Fibroblast of the conjunctiva (primary cell): ENCODE measurements around the gene ADAT3.
A peak's percentile ranks its signal among the peaks of the same experiment; 100 is the strongest.

Source experiments
- DNase-seq: peaks from one replicate; pipeline ENCODE4 v3.0.0-alpha.2; 2010; ENCODE audit warnings: low read depth

The ADAT3 gene

DNA sequence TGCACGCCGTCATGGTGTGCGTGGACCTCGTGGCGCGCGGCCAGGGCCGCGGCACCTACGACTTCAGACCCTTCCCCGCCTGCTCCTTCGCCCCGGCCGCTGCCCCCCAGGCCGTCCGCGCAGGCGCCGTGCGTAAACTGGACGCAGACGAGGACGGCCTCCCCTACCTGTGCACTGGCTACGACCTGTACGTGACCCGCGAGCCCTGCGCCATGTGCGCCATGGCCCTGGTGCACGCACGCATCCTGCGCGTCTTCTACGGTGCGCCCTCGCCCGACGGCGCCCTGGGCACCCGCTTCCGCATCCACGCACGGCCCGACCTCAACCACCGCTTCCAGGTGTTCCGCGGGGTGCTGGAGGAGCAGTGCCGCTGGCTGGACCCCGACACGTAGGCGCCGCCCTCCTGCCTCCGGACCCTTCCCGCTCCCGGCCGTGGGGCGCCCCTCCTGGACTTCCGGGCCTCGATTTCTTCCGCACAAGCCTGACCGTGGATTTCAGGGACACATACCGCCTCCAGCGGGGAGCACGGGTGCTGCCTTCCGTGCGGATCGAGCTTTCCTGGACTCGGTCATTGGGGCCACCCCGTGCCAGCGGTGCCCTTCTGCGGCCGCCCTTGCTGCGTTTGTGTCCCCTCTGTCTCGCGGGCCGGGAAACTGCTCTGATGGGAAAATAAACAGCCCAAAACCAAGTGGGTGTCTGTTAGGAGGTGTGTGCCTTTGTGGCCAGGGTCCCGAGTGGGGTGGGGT, 7.7 kb downstream of the ADAT3 start:
- DNase-seq: no peak

DNA sequence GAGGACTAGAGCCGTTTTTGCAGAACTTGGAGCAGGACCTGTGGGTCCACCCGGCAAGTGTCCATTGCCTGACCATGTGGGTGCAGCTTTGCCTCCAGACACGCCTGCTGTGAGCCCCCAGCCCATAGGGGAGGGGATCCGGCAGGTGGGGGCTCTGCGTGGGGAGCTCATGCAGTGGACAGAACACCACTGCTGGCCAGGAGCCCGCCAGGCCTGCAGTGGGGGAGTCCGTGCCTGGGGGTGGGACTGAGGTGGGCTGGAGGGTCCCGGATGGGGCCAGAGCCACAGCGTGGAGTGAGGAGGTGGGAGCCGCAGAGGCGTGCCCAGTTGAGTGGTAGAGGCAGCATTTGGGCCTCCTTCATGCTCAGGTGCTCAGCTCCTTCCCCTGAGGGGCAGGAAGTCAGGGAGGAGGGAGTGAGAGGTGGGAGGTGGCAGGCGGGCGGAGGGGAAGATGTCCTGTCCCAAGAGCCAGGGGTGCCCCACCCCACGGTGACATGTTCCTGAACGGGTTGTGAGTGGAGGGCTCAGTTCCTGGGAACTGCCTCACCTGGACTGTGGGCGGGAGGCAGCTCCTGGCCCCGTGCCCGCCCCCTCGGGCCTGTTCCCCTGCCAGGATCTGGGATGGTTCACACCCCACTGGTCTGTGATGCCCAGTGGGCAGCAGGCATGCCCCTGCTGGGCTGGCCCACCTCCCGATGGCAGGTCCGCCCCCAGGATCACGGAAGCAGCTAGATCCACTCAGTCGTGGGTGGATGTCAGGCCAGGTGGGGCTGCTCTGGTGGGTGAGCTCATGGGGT, 8.8 kb downstream of the ADAT3 start:
- no peak for DNase-seq

DNA sequence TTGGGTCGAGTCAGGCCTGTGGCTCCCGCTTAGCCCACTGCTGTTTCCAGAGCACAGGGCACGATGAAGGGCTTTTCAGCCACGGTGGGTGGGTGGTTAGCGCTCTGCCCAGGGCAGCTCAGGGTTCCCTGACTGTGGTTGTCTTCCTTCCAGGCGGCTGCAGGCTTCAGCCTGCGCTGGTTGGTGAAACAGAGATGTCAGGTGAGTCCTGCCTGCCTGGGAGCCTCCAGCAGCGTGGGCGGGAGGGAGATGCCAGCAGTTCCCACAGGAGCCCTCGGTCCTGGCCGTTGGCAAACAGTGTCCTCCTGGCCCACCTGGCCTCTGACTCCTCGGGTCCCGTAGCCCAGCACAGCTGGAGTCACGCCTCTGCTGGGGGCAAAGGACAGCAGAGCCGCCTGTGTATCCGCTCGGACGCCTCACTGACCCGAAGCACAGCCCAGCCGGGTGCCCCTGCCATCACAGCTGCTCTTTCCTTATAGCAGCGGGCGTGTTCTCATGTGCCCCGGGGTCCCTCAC, 9.7 kb downstream of the ADAT3 start:
- no peak for DNase-seq

DNA sequence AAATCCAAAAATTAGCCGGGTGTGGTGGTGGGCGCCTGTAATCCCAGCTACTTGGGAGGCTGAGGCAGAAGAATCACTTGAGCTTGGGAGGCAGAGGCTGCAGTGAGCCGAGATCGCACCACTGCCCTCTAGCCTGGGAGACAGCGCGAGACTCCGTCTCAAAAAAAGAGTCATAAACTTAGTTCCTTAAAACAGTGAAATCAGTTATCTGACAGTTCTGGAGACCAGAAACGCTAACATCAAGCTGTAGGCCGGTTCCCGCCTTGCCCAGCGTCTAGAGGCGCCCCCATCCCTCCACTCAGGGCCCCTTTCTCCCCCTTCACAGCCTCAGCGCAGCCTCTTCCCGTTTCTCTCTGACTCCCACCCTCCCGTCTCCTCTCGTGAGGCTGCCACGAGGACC, 11.9 kb downstream of the ADAT3 start:
- no peak for DNase-seq

DNA sequence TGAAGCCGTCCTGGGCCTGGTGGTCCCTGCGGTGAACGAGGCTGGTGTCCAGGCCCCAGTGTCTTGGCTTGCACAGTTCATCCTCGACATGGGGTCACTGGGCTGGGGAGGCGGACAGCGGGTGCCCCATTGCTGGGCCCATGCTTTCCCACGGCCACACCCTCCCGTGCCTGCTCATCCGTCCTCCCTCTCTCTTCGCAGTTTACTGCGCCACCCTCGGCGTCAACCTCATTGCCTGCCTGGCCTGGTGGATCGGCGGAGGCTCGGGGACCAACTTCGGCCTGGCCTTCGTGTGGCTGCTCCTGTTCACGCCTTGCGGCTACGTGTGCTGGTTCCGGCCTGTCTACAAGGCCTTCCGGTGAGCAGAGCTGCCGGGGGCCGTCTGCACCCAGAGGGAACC, 12.7 kb downstream of the ADAT3 start:
- DNase-seq: no peak

DNA sequence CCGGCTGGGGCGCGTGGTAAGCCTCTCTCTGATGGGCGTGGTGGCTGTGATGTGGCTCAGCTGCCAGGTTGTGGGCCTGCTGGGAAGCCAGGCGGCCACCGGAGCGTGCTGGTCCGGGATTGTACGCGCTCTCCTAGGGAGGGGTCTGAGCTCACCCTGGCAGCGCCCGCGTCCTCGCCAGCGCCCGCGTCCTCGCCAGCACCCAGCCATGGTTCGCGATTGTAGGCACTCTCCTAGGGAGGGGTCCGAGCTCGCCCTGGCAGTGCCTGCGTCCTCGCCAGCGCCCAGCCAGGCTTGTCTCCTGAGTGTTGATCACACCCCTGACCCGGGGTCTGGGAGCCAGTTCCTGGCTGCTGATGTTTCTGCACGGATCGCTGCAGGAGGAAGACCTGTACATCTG, 13.8 kb downstream of the ADAT3 start:
- no peak for DNase-seq

DNA sequence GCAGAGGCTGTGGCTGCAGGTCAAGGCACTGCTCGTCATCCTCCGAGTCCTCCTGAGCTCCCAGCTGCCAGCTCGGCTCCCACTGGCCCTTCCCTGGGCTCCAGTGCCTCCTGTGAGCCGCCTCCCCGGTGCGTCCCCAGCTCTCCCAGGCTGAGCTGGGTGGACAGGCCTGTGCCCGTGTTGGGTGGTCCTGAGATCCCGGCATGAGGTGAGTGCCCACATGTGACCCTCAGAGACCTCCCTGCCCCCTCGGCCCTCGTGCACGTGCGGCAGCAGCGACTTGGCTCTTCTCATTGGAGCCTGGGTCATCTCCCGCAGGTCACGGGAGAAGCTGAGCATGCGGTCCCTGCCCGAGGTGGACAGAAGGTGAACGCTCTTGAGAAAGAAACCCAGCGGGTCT, 15.4 kb downstream of the ADAT3 start:
- no peak for DNase-seq

DNA sequence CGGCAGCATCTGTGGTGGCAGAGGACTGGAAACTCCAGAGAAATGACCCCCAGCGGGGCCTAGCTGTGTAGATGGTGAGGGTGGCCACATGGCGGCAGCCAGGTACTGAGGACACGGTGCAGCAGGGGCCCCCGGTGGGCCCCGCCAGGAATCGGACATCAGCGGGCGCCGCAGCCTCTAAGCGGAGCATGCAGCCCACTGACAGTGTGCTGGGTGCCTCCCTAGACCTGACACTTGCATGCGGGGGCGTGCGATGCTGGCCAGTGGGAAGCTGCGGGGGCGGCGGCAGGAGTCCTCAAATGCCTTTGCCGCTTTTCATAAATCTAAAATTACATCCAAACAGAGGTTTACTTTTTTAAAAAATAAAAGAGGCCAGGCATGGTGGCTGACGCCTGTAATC, 16.1 kb downstream of the ADAT3 start:
- no peak for DNase-seq

DNA sequence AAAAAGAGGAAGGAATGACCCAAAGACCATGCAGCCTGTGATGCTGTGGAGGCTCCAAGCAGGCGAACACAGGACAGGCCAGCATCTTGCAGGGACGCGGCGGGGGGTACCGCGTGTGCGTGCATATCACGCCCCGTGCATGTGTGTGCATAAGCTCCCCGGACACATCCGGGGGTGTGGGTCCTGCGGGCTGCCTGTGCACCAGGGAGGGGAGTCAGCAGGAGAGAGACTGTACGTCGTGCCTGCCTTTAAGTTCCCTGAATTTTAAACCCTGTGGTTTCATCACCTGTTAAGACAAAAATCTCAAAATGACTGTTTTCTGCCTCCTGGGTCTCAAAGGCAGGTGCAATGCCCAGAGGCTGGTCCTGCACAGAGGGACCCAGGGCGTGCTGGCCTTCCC, 16.6 kb downstream of the ADAT3 start:
- DNase-seq: no peak

DNA sequence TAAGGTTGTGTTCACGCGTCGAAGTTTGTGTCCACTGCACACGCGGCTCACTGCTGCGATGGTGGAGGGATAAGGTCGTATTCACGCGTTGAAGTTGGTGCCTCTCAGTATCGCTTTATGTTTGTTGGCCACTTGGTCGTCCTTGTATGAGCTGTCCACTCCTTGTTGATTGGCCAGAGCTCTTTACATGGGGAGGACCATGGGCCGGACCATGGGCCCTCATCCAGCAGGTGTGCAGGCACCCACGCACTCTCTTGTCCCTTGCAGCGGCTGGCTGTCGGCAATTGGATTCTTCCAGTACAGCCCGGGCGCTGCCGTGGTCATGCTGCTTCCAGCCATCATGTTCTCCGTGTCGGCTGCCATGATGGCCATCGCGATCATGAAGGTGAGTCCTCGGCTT, 17.6 kb downstream of the ADAT3 start:
- no peak for DNase-seq

DNA sequence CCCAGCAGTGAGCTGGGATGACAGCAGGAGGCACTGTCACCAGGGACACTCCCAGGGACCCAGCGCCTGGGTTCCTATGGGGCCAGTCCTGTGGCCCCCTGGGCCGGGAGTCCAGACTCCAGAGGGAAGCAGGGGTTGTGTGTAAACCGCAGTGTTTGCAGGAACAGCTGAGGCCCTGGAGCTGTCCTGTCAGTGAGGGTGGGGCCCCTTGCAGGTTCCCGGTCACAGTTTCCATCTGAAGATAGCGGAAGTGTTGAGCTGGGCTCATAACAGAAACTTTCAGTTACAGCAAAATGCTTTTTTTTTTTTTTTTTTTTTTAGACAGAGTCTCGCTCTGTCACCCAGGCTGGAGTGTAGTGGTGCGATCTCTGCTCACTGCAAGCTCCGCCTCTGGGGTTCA, 18.1 kb downstream of the ADAT3 start:
- no peak for DNase-seq

DNA sequence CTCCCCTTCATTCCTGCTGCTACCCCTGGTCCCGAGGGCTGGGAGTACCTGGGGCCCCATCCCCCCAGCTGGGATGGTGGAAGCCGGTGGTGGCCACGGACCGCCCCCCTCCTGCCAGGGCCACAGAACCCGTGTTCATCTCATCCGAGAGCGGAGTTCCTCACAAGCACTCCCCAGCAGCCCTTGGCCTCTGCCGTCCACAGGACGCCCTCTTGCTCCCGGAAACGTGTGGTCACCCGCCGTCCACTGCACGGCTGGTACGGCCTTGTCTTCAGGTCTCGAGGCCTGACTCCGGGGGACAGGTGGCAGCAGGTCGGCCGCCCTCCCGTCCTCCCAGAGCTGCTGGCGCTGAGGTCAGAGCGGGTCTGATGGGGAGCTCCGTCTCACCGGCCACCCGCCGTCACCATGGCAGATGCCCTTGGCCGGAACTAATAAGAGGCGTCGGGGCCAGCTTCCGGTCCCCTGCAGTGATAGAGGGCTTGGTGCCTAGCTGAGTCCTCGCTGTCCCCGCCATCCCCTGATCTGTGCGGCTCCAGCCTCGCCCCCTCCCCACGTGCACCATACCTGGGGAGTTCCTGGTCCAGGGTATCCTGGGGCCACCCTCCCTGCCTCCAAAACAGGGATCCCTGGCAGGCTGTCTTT, 19.2 kb downstream of the ADAT3 start:
- no peak for DNase-seq

DNA sequence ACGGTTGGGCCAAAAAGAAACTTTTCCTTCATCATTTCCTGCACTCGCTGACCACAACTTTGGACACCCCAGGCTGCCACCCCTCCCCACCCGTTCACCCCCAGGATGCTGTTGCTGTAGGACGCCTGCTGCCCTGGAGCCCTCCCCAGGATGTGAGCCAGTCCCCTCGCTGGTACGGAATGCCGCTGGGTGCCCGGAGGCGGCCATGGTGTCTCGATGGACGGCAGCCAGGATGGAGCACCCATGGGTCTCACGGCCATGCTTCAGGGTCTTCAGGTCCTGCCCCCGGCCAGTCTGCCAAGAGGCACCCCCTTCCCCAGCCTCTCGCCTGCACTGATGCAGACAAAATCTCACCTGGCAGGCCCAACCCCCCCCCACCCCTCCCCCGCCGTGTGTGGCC, 20.3 kb downstream of the ADAT3 start:
- DNase-seq: no peak

DNA sequence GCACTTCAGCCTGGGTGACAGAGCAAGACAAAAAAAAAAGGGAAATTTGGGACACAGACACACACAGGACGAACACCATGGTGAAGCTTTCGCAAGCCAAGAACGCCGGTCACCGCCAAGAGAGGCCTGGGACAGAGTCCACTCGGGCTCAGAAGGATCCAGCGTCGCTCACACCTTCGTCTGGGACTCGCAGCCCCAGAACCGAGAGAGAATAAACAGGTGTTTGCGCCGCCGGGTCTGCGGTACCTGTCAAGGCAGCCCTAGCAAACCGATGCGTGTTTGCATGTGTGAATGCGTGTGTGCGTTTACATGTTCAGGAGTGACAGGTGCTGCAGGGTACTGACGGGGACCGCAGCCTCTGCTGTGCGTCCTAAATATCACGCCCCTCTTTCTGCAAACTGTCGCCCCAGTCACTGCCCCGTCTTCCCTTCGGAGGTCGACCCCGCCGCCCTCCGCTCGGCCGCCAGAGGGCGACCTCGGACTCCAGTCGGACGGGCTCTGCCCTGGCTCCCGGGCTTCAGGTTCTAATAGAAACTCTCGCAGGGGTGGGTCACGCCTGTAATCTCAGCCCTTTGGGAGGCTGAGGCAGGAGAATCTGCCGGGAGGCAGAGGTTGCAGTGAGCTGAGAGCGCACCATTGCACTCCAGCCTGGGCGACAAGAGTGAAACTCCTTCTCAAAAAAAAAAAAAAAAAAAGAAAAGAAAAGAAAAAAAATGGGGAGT, 24.0 kb downstream of the ADAT3 start:
- peak; percentile 43 for DNase-seq

DNA sequence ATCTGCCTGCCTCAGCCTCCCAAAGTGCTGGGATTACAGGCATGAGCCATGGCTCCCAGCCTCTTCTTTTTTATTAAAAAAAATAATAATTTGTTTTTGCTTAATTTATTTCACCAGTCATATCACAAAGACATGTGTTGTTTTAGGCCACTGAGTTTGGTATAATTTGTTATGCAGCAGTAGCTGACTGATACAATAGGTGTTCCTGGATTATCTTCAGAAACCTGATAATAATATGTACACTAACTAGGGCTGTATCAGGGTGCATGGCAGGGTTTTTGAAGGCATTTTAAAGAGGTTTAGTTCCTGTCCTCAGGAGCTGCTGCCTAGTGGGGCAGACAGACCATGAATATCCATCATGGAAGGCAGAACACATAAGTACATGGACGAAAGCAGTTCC, 26.2 kb downstream of the ADAT3 start:
- no peak for DNase-seq

DNA sequence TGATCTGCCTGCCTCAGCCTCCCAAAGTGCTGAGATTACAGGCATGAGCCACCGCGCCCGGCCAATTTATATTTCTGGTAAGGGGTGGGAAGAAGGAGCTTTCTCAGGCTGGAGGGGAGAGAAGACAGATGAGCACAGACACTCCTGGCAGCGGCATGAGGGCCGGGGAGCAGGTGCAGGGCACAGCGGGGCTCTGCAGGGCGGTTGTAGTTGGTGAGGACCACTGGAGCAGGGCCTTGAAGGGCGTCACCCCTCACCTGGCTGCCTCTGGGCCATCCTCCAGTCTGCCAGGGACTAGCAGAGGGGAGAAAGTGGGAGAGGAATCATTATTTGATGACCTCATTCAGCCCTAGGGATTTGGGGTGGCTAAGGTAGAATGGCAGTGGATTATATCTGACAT, 27.2 kb downstream of the ADAT3 start:
- DNase-seq: no peak

DNA sequence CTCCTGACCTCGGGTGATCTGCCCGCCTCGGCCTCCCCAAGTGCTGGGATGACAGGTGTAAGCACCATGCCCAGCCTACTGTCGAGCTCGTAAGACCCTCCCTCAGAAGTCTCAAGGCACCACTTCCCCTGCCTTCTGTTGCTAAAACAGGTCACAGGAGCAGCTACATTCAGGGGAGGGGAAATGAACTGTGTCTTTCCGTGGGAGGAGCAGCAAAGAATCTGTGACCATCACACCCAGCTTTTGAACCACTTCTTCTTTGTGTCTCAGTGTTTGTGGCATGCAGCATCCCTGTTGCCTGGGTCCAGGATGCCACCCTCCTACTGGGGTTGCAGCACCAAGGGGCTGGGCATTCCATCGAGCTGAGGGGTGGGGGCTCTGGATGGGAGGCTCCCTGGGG, 28.0 kb downstream of the ADAT3 start:
- no peak for DNase-seq

DNA sequence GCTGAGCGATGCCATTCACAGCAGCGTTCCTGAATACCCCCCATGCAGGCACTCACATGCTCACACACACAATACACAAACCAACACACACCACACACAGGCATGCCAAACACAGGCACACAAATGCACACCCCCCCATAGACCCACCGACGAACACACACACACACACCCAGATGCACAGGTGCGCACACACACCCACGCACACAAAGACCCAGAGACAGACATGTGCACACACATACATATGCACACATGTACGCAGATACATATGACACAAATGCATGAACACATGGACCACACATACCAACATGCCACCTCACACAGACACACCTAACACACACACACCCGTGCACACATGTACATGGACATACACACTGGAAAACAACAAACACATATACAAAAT, 28.7 kb downstream of the ADAT3 start:
- DNase-seq: no peak

DNA sequence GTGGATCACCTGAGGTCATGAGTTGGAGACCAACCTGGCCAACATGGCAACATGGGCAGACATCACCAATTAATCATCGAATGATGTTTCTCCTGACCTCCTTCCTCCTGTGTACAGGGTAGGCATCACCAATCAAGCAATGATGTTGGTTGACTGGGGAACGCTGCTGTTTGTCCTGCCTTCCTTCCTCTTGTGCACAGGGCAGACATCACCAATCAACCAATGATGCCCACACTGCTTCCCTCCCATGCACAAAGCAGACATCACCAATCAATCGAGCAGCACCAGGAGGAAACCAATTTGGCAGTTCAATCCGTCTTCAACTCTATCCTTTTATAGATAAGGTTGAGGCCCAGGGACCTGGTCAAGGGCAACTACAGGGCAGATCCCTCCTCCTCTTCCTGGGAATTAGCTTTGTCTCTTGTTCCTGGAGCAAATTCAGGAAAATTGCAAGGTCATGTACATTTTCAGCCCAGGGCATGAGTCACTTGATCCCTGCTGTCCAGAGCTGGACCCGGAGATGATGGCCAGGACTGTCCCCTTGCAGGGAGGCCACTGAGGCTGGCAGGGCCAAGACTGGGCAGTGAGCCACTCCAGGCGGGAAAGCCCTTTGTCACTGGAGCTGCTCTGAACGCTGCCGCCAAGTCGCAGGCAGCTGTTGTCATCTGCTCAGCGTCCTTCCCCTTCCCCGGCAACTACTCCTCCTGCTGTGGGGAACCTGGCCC, 30.4 kb downstream of the ADAT3 start:
- DNase-seq: no peak

DNA sequence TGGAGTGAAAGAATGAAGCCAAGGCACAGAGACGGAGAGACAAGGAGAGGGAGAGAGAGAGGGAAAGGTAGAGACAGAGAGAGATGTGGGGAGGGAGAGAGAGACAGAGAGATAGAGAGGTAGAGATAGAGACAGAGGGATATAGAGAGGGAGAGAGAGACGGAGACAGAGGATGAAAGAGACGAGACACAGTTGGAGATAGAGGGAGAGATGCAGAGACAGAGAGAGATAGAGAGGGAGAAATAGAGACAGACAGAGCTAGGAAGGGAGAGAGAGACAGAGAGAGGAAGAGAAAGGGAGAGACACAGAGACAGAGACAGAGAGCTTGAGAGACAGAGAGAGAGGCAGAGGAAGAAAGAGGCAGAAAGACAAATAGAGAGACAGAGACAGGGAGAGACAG, 31.2 kb downstream of the ADAT3 start:
- DNase-seq: no peak

DNA sequence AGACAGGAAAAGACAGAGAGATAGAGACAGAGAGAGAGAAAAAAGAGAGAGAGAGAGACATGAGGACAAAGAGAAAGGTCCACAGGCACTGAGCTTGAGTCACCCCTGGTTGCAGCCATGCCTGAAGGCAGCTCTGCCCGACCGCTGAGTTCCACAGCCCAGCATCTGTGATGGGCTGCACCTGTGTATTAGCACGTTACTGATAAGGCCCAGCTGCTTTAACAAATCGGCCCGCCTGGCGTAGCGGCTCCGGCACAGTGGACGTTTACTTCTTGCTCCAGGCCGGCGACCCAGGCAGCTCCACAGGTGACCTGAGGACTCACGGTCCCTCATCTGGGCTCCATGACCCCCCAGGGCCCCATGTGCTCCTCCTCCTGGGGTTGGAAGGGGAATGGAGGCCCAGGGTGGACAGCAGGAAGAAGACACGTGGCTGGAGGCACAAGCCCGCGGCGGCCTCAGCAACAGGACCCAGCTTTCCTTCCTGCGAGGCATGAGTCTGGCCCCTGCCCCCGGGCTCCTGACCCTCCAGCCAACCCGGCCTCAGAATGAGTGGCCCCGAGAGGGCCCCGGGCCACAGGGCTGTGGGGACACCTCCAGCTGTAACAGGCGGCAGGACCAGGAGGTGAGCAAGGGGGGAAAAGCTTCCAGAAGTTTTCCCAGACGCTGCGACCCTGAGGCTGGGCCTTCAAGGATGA, 31.9 kb downstream of the ADAT3 start:
- DNase-seq: no peak
